Sigmoid colon (tissue), 3 donors: ENCODE measurements around the gene MRS2.

Experiments
- POLR2A ChIP-seq, 2 donors: fragments of 450-650 bp; IDR thresholded peaks; one replicate each; pipeline ENCODE4 v1.6.1; 2016; ENCODE audit warnings: antibody characterized with exemption in 2 of 2, mild to moderate bottlenecking in 2 of 2, moderate library complexity in 2 of 2
- TF ChIP-seq, protein P1 (sequence below), 4 experiments: fragments of 450-650 bp in 3 of 4; fragments of 200-600 bp in 1 of 4; IDR thresholded peaks; one replicate each; pipeline ENCODE4 v1.5.1; 2016 to 2019; ENCODE audit warnings: antibody characterized with exemption in 4 of 4, mild to moderate bottlenecking in 3 of 4, moderate library complexity in 2 of 4

GRCh38 chr6:24425091-24425490 is 22.4 kb downstream of the MRS2 start:
- no peak for TF ChIP-seq POLR2A (IDR thresholded peaks at IDR 0.05)
- TF ChIP-seq, protein P1, sequence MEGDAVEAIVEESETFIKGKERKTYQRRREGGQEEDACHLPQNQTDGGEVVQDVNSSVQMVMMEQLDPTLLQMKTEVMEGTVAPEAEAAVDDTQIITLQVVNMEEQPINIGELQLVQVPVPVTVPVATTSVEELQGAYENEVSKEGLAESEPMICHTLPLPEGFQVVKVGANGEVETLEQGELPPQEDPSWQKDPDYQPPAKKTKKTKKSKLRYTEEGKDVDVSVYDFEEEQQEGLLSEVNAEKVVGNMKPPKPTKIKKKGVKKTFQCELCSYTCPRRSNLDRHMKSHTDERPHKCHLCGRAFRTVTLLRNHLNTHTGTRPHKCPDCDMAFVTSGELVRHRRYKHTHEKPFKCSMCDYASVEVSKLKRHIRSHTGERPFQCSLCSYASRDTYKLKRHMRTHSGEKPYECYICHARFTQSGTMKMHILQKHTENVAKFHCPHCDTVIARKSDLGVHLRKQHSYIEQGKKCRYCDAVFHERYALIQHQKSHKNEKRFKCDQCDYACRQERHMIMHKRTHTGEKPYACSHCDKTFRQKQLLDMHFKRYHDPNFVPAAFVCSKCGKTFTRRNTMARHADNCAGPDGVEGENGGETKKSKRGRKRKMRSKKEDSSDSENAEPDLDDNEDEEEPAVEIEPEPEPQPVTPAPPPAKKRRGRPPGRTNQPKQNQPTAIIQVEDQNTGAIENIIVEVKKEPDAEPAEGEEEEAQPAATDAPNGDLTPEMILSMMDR (IDR thresholded peaks at IDR 0.05) = no peak
